Measurements from ENCODE around the gene FBXL4. TPM values are rescaled to one million over a fixed set of nuclear protein-coding genes. Genes with fewer than 3 reads are reported as not detected.

The FBXL4 gene
- polyA plus RNA-seq, 3 donors from 2014 or later = 2.9 to 8.6 (median 4.6) TPM

DNA sequence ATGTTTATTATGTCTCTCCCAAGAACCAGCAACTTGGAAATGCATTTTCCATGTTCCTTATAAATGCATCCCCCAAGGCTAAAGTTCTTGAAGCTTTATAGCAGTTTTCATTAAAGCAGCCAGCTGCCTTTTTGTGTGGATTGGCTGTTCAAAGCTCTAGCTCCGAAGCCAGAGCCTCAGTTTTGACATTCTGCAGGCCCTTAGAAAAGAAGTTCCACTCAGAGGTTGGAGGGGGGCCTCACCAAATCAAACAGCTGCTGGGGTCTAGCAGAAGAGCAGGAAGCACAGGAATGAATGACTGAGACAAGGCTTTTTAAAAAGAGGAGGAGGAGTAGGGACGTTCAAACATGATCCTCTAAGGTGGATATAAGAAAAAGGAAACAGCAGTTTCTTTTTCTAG lies 117.6 kb downstream of the FBXL4 start:
- Mint-ChIP-seq H3K36me3 (peaks cover 0 to 9% (median 0%) of the 10 kb centered on the region in 3 donors), H3K9me3 (peaks cover 0 to 15% (median 2%) of the 10 kb centered on the region in 6 donors), H3K4me1 (peaks cover 31 to 41% of the 10 kb centered on the region in 2 donors), H3K27me3 (ENCODE audit: low read depth in 3 of 3) (peaks cover 28 to 45% (median 45%) of the 10 kb centered on the region in 3 donors), H3K4me3 (peak overlapping the region in 1 of 5 donors; percentile 32), H3K27ac (no peak overlapping the region)
- DNase-seq = no peak

DNA sequence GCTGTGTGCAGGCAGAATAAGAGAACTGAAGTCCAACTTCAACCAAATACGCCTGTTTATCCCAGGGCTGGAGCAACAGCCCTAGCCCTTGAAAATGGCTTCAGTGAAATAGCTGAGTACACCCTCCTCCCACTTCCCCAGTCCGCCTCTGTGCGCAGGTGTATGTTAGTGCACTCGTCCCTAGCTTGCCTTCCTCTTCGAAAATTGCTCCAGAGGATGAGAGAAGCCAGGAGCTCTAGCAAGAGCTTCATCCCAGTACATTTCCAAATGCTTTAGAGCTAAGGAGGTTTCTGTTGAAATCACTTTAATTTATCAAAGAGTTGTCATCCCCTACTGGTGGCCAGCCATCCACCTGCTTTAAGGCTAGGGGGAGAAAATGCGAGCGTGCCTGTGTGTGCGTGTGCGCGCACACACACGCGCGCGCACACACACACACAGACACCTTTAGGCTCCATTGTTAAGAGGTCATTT lies 118.8 kb downstream of the FBXL4 start:
- Mint-ChIP-seq H3K36me3 (peaks cover 0 to 12% (median 0%) of the 10 kb centered on the region in 3 donors), H3K27ac (no peak overlapping the region), H3K27me3 (ENCODE audit: low read depth in 3 of 3) (peaks cover 30 to 50% (median 47%) of the 10 kb centered on the region in 3 donors), H3K4me3 (no peak overlapping the region), H3K4me1 (peaks cover 27 to 41% of the 10 kb centered on the region in 2 donors), H3K9me3 (peaks cover 0 to 17% (median 3%) of the 10 kb centered on the region in 6 donors)
- DNase-seq = no peak

DNA sequence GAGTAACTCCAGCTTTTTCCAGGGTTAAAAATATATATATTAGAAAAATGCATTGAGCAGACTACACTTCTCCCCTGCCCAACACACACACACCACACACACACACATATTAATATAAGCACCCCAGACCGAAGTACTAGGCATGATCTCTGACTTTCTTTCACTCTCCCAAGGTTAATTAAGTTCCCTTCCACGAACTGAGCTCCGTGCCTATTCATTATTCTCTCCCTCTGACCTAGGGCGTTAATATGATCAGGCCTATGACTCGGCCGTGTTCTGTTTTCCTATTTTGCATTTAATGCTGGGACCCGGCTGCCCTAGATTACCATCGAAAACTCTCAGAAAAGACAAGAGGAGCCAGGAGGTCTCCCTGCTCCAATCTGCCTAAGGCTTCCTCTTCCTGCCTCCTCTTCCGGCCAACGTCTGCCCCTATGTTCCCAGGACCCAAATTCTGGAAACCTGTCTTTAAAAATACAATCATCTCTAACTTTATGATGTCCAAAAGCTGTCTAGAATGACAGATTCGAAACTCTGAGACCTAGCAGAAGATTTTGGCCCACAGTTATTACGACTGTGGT lies 119.4 kb downstream of the FBXL4 start:
- H3K36me3 Mint-ChIP-seq = peaks cover 0 to 12% (median 0%) of the 10 kb centered on the region in 3 donors
- no peak overlapping the region for H3K27ac Mint-ChIP-seq
- peaks cover 27 to 40% of the 10 kb centered on the region in 2 donors for H3K4me1 Mint-ChIP-seq
- no peak for DNase-seq
- H3K9me3 Mint-ChIP-seq = peaks cover 0 to 22% (median 3%) of the 10 kb centered on the region in 6 donors
- H3K4me3 Mint-ChIP-seq = peak overlapping the region in 1 of 5 donors; percentile 46
- peaks cover 31 to 52% (median 47%) of the 10 kb centered on the region in 3 donors for H3K27me3 Mint-ChIP-seq (ENCODE audit: low read depth in 3 of 3)

DNA sequence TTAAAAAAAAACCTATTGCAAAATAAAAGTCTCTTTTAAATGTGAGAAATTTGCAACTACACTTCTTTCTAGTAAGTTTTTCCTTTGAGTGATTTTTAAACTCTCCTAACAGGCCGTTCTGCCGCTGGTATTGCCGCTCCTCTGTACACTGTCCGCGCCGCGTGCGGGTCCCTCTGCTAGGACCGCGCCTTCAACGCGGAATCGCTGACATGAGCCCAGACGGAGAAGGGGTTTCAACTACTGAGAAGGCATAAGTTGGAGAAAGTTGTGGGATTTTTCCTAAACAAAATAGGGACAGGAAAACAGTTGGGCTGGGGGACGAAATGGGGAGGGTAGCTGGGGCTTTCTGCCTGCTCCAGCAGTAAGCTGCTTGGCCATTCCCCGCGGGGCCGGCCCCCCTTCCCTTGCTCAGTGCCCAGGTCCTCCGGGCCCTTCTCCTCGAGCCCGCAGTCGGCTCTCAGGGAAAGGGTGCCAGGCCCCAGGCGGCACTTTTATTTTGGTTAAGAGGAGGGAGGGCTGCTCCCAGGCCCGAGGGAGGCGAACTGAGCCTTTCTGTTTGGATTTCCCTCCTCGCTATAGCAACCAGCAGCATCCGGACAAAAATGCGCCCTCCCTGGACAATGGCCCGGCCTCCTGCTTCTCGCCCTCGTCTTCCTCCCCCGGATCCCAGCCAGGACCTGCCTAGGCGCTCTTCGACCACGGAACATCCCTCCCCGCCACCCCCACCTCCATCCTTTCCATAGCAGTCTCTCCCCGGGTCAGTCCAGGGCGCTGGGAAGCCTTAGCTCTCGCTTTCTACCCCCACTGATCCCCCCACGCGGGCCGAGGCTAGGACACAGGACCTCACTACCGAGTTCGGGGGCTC lies 120.2 kb downstream of the FBXL4 start:
- H3K27ac Mint-ChIP-seq = no peak overlapping the region
- peaks cover 0 to 12% (median 0%) of the 10 kb centered on the region in 3 donors for H3K36me3 Mint-ChIP-seq
- no peak overlapping the region for H3K4me3 Mint-ChIP-seq
- H3K4me1 Mint-ChIP-seq = peaks cover 20 to 32% of the 10 kb centered on the region in 2 donors
- peaks cover 0 to 22% (median 3%) of the 10 kb centered on the region in 6 donors for H3K9me3 Mint-ChIP-seq
- peaks cover 29 to 47% (median 39%) of the 10 kb centered on the region in 3 donors for H3K27me3 Mint-ChIP-seq (ENCODE audit: low read depth in 3 of 3)
- DNase-seq = no peak

DNA sequence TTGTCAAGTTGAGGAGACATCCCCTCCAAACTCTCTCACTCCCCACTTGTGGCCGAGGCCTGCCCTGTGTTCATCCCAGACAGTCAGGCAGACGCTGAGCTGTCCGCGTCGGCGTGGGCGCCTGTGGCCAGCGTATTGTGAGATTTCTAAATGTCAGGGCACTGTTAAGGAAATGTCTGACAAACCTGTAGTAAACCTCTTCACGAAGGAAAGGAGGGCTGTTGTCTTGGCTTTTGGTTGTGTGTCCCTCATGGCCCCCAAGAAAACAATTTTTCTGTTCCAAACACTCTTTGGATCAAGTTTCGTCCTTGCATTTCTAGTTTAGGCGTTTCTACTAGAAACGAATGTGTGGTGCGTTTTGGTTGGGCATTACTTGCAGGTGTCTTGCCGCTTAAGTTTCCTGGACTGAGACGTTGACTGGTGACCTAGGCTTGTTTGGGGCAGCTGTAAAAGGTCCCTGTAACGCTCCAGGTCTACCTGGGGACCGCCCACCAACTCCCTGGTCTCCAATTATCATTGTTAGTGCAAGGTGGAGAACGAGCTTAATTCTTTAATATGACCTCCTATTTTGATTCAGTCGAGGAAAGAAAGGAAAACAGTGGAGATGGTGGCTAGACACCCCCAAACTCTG lies 122.0 kb downstream of the FBXL4 start:
- DNase-seq = no peak
- H3K36me3 Mint-ChIP-seq = peaks cover 0 to 12% (median 0%) of the 10 kb centered on the region in 3 donors
- H3K27me3 Mint-ChIP-seq (ENCODE audit: low read depth in 3 of 3) = peaks cover 32 to 52% (median 33%) of the 10 kb centered on the region in 3 donors
- no peak overlapping the region for H3K27ac Mint-ChIP-seq
- peaks cover 10 to 16% of the 10 kb centered on the region in 2 donors for H3K4me1 Mint-ChIP-seq
- H3K4me3 Mint-ChIP-seq = no peak overlapping the region
- H3K9me3 Mint-ChIP-seq = peaks cover 0 to 29% (median 3%) of the 10 kb centered on the region in 6 donors

DNA sequence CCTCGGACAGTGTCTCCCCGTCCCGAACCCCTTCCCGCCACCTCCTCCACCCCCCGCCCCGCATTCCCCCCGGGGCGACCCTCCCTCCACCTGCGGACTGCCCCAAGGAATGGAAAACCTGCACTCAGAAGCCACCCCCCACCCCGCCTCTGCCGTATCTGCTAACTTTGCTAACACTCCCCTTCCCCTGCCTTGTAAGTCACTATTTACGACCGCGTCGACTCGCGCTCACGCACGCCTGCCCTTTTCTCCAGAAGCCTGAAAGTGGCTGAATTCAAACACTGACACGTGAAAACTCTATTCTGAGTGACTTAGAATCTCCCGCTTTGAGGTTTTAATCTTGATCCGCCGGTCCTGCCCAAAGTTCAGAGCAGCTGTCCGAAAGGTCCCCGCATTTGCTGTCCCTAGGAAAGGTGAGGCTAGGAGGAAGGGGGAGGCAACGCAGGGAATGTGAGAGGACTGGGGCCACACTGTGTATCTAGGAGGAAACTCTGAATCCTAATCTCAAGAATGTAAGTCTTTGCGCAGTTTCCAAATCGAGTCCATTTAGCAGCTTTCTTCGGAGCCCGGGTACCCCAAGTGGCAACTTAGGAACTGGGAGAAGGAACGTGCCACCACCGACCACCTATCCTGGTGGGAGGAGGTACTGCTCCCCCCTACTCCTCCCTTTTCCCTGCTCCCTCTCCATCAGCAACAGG lies 122.7 kb downstream of the FBXL4 start:
- H3K27me3 Mint-ChIP-seq (ENCODE audit: low read depth in 3 of 3) = peaks cover 34 to 48% (median 36%) of the 10 kb centered on the region in 3 donors
- H3K4me3 Mint-ChIP-seq = peak overlapping the region in 2 of 5 donors; percentile 0 to 40
- H3K27ac Mint-ChIP-seq = no peak overlapping the region
- H3K4me1 Mint-ChIP-seq = peaks cover 9 to 13% of the 10 kb centered on the region in 2 donors
- peaks cover 0 to 29% (median 3%) of the 10 kb centered on the region in 6 donors for H3K9me3 Mint-ChIP-seq
- no peak for DNase-seq
- peaks cover 0 to 12% (median 0%) of the 10 kb centered on the region in 3 donors for H3K36me3 Mint-ChIP-seq

DNA sequence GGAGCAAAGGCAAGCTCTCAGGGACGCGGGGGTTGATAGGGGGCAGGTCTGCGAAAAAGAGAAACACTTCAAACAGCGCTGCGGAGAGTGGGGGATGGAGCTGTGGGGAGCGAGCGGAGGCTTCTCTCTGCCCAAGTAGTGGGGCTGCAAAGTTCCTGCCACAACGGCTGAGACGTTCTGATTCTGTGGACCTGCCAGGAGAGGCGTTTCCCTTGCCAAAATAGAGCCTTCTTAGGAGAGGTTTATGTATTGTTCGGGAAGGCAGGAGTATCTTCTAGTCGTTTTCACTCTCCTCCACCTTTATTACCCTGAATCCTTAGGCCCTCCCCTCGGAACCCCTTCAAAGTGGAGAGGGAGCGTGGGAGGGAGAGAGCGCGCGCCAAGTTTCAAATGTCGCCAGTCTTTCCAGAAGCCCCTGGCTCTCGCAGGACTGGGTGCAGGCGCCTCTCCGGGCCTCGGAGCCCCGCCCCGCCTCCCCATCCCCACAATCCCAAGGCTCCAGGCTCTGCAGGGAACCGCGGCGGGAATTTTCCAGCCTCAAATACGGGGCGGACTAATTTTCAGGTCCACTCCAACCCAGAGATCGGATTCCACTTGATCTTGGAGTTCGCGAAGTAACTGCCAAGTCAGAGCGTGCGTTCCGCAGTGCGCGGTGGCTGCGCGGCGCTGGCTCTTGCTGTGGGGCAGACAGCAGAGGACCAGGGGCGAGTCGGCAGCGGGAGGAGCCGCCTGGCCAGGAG lies 123.4 kb downstream of the FBXL4 start:
- no peak overlapping the region for H3K27ac Mint-ChIP-seq
- H3K4me1 Mint-ChIP-seq = peaks cover 9 to 13% of the 10 kb centered on the region in 2 donors
- peaks cover 0 to 12% (median 0%) of the 10 kb centered on the region in 3 donors for H3K36me3 Mint-ChIP-seq
- DNase-seq = no peak
- H3K9me3 Mint-ChIP-seq = peaks cover 0 to 29% (median 3%) of the 10 kb centered on the region in 6 donors
- H3K27me3 Mint-ChIP-seq (ENCODE audit: low read depth in 3 of 3) = peaks cover 31 to 48% (median 33%) of the 10 kb centered on the region in 3 donors
- H3K4me3 Mint-ChIP-seq = peak overlapping the region in 4 of 5 donors; percentile 23 to 46 (median 40)

DNA sequence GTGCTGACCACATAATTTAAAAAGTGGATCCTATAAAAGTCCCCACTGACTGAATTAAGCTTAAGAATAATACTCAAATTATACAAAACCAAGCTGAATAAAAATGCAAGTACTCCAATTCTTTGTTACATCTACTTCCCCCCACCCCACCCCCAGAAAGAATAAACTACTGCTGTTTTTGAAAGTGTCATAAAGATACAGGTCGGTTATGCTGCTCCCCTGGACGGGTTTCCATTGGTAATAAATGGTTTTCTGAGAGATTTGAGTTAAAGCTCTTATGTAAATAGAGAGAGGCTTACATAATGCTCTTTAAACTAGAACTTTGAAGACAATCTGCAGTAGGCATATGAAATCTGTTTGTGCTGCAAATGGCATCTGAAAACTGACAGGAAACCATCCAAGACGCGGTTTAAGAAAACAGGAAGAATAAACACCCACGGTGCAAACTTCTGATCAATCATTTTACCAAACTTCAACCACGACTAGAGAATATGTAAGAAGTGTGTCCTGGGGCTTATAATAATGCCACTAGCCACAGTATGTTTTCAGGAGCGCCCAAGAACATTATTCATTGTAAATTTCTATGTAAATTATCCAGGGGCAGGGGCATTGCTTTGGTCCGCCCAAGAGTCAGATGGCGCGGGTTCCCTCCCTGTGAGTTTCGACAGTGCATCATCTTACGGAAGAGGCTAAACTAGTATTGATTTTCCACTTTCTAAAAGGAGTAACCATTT lies 124.2 kb downstream of the FBXL4 start:
- Mint-ChIP-seq H3K4me1 (peaks cover 9 to 13% of the 10 kb centered on the region in 2 donors), H3K9me3 (peaks cover 0 to 29% (median 3%) of the 10 kb centered on the region in 6 donors), H3K27me3 (ENCODE audit: low read depth in 3 of 3) (peaks cover 28 to 51% (median 31%) of the 10 kb centered on the region in 3 donors), H3K36me3 (peaks cover 0 to 12% (median 0%) of the 10 kb centered on the region in 3 donors), H3K4me3 (peak overlapping the region in 4 of 5 donors; percentile 23 to 46 (median 40)), H3K27ac (no peak overlapping the region)
- no peak for DNase-seq

DNA sequence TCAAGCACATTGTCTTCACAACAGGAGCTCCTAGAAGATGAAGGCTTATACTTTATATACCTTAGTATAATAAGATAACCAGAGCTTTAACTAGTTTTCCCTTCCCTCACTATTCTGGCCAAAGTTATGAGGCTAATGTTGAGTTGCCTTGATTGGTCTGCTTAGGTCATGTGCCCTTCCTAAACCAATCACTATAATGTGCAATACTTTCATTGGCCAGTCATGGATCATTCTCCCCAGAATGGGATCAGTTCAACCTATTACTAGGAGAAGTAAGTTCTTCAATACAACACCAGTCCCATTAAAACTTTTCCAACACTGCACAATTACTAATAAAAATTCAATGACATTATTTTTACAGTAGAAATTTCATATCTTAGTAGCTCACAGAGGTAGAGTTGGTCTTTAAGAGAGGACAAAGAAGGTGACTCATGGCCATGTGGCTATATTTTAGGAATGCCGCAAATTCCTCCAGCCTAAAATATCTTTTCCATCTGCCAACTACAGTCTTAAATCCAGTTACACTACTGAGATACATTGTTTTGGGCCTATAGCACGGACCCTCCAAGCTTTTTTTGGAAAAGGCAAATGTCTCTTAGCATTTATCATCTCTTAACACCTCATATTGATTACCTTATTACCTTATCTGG lies 125.9 kb downstream of the FBXL4 start:
- Mint-ChIP-seq H3K27ac (no peak overlapping the region), H3K36me3 (peaks cover 0 to 6% (median 0%) of the 10 kb centered on the region in 3 donors), H3K4me1 (peaks cover 9% of the 10 kb centered on the region in 2 donors), H3K27me3 (ENCODE audit: low read depth in 3 of 3) (peaks cover 23 to 47% (median 24%) of the 10 kb centered on the region in 3 donors), H3K4me3 (no peak overlapping the region), H3K9me3 (peaks cover 0 to 24% (median 2%) of the 10 kb centered on the region in 6 donors)
- no peak for DNase-seq

All from immature natural killer cell (primary cell).